Measurements from ENCODE around the gene THSD7A. TPM values are rescaled to one million over a fixed set of nuclear protein-coding genes. Genes with fewer than 3 reads are reported as not detected.

Gene THSD7A
- total RNA-seq, 1 donor from 2014 or later, result 0.26 TPM

DNA sequence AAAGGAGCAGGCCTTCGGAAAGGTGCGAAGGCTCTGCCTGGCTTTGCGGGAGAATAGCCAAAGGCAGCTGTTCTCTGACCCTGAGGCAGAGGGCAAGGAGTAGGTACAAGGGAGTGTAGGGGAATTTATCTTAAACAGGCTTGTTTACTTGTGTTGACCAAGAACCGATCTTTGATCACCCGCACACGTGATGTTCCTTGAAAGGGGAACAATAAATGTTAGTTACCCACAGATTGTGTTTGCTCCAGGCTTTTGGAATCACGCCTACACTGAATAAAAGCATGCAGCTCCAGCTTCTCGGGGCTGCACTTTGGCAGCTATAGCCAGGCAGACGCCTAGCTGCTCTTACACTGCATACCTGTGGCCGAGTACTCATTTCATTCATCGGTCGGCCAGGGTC, 437.6 kb downstream of the THSD7A start:
- no peaks in the 10 kb centered on the region for H3K36me3 ChIP-seq (ENCODE audit: control insufficient read depth, insufficient read depth, low read length)
- FAIRE-seq (no peak), DNase-seq (ENCODE audit: low read depth) (no peak)
- no peak for TF ChIP-seq CTCF (IDR thresholded peaks at IDR 0.05; ENCODE audit: insufficient read depth, low read length, severe bottlenecking)
- H3K4me3 ChIP-seq (ENCODE audit: low read depth, low read length), result no peak overlapping the region
- H3K27me3 ChIP-seq (ENCODE audit: control insufficient read depth, insufficient read depth, low read length), result no peaks in the 10 kb centered on the region

- no peaks in the 10 kb centered on the region for H3K27me3 ChIP-seq (ENCODE audit: control insufficient read depth, insufficient read depth, low read length)
- H3K4me3 ChIP-seq (ENCODE audit: low read depth, low read length), result no peak overlapping the region
- DNase-seq (ENCODE audit: low read depth) (no peak), FAIRE-seq (no peak)
- H3K36me3 ChIP-seq (ENCODE audit: control insufficient read depth, insufficient read depth, low read length), result no peaks in the 10 kb centered on the region
- TF ChIP-seq CTCF (IDR thresholded peaks at IDR 0.05; ENCODE audit: insufficient read depth, low read length, severe bottlenecking), result no peak
These were observed 452.4 kb downstream of the THSD7A start for GRCh38 chr7:11379641-11380040.

DNA sequence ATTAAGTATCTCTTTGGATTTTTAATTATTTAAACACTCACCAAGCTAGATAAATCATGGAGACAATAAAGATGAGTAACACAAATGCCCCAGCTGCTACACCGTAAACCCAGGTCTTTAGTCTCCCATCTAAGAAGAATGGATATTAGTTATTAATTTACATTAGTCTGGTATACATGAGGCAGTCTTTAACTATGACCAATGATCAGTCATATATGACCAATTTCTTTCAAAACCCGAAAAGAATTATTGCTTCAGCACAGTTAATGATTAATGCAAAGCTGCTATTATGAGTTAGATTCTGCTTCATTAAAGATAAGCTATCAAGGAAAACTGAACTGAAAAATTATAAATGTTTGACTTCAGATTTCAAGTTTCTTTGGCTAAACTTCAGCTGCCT, 455.5 kb downstream of the THSD7A start:
- Histone ChIP-seq H3K36me3 (ENCODE audit: control insufficient read depth, insufficient read depth, low read length) (no peaks in the 10 kb centered on the region), H3K27me3 (ENCODE audit: control insufficient read depth, insufficient read depth, low read length) (no peaks in the 10 kb centered on the region), H3K4me3 (ENCODE audit: low read depth, low read length) (no peak overlapping the region)
- DNase-seq (ENCODE audit: low read depth), result peak; percentile 6
- FAIRE-seq, result no peak
- TF ChIP-seq CTCF (IDR thresholded peaks at IDR 0.05; ENCODE audit: insufficient read depth, low read length, severe bottlenecking), result no peak

DNA sequence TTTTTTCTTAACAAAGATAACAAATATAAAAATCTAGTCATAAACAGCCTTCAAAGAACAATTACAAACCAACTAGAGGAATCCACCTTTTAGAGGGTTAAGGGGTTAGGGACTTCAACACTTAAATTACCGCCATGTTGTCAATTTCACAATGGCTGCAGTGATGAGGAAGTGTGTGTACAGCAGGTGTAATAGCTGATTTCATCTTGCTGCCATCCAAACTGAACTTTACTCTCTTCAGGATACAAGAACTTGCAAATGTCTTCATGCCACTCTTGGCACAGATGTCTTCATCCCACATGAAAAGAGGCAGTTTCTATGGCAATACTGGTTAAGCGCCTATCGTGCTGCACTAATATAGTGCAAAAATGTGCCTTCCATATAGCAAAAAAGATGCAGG, 457.4 kb downstream of the THSD7A start:
- no peak overlapping the region for H3K4me3 ChIP-seq (ENCODE audit: low read depth, low read length)
- no peaks in the 10 kb centered on the region for H3K27me3 ChIP-seq (ENCODE audit: control insufficient read depth, insufficient read depth, low read length)
- no peaks in the 10 kb centered on the region for H3K36me3 ChIP-seq (ENCODE audit: control insufficient read depth, insufficient read depth, low read length)
- no peak for FAIRE-seq
- TF ChIP-seq CTCF (IDR thresholded peaks at IDR 0.05; ENCODE audit: insufficient read depth, low read length, severe bottlenecking), result no peak
- DNase-seq (ENCODE audit: low read depth), result no peak

GRCh38 chr7:11373546-11374142, 458.4 kb downstream of the THSD7A start:
- Histone ChIP-seq H3K4me3 (ENCODE audit: low read depth, low read length) (no peak overlapping the region), H3K27me3 (ENCODE audit: control insufficient read depth, insufficient read depth, low read length) (no peaks in the 10 kb centered on the region), H3K36me3 (ENCODE audit: control insufficient read depth, insufficient read depth, low read length) (no peaks in the 10 kb centered on the region)
- TF ChIP-seq CTCF (IDR thresholded peaks at IDR 0.05; ENCODE audit: insufficient read depth, low read length, severe bottlenecking), result peak; percentile 40
- no peak for FAIRE-seq
- DNase-seq (ENCODE audit: low read depth), result peak; percentile 35

DNA sequence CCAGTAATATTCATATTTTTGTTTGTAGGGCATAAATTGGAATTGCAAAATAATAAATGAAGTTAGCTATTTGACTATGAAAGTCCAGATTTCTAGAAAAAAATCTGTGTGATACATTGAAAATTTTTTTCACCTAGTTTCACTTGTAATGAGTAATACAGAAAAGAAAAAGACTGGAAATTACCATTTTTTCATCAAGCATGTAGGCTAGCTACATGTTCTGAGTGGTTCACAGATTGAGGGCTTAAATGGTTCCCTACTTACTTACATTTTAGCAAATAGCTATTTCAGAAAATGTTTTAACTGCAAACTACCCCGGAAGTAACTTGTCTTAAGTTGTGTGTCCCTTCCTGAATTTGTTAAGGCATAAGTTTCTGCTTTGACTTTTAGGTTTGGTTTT, 462.3 kb downstream of the THSD7A start:
- no peak for TF ChIP-seq CTCF (IDR thresholded peaks at IDR 0.05; ENCODE audit: insufficient read depth, low read length, severe bottlenecking)
- H3K27me3 ChIP-seq (ENCODE audit: control insufficient read depth, insufficient read depth, low read length), result no peaks in the 10 kb centered on the region
- no peak for FAIRE-seq
- no peaks in the 10 kb centered on the region for H3K36me3 ChIP-seq (ENCODE audit: control insufficient read depth, insufficient read depth, low read length)
- H3K4me3 ChIP-seq (ENCODE audit: low read depth, low read length), result no peak overlapping the region
- DNase-seq (ENCODE audit: low read depth), result no peak

Measured in bronchial epithelial cell (primary cell).